ENCODE results near the gene SGCA.

The SGCA gene

GRCh38 chr17:50210240-50211225 lies 44.7 kb downstream of the SGCA start:
- no peak for DNase-seq

- no peak for DNase-seq
Observed at GRCh38 chr17:50211249-50212120, 45.7 kb downstream of the SGCA start.

DNA sequence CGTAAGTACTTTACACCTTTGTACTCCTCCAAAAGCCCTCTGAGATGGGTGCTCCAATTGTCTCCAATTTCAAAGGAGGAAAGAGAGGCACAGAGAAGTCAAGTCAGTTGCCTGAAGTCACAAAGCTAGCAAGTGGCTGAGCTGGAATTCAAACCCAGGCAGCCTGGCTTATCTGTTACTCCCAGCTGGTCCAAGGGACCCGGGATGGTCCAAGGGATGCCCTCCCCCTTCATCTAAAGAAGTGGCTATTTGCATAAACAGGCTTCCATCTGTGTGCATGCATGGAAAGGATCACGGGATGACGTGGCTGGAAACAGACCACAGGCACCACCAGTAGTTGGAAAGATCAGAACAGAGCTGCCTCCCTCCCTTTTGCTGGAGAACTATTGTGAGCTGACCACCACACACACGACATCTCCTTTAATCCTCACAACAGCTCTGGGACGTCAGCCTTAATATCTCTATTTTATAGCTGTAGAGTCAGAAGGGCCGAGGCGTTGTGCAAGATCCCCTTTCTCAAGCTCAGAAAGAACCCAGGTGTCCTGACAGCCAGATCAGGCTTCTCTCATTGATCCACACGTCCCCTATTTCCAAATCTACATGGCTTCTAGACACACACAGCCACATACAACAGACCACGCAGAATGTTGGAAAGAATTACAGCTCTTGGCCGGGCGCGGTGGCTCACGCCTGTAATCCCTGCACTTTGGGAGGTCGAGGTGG lies 46.5 kb downstream of the SGCA start:
- DNase-seq = no peak

DNA sequence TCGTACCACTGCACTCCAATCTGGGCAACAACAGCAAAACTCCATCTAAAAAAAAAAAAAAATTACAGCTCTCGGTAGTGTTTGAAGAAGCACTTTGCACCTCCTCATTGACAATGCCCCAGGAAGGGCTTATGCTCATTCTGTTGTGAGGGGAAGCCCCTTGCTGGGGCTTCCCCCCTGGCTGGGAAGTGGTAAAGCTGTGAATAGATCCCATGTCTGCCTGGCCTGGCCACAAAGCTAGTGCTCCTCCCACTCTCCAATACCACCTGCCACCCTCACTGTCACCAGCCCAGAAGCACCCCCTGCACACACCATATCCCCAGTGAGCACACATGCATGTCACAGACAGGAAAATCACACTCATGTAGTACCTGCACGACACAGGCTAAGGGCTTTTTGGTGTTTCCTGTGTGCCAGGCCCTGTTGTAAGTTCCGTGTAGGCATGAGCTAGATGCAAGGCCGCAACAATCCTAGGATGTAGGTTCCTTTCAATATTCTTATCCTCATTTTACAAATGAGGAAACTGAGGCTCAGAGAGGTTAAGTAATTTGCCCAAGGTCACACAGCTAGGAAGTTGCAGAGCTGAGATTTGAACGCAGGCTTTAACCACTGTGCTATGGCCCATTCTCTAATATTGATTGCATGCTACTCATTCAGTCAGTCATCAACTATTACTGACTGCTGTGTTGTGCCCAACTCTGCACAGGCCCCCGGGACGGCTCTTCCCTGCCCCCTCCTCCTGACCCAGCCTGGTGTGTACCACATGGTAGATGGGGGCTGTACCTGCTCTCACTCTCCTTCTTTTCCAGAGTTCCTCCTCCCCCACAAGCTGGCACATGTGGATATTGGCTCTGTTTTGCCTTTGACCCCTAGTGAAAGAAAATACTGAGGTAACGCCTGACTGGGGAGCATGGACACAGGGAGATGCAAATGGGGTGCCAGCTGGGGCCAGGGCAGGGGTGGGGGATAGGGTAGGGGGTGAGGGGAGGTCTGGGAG lies 47.5 kb downstream of the SGCA start:
- DNase-seq = no peak

GRCh38 chr17:50214976-50215760 lies 49.4 kb downstream of the SGCA start:
- DNase-seq = no peak

- no peak for DNase-seq
Observed at GRCh38 chr17:50217591-50217990, 51.8 kb downstream of the SGCA start.

DNA sequence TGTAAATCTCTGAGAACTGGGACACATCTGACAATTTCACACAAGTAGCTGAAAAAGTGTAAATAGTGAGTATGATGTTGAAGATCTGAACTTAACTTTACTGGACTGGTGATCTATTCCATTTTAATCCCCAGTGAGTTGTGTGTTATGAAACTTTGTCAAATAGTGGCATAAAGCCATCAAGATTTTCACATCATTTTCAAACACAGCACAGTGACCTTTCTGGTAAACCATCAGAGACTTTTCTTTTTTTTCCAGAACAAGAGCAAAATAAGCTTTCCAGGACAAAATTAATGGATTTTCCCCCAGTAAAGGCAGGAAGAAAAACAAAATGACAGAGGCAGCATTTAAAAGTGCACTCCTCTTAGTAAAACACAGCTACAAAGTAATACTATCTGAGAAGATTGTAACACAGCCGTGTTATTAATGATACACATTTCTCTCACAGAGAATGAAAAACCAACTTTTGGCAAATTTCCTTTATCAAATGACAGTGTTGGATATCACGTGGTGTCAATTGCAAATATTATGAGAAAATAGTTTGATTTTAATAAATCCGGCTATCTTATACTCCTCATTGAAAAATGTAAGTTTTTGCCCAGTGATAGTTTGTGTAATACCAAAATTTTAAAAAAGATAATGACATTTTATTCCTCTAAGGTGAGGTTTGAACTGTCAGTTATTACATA lies 52.4 kb downstream of the SGCA start:
- DNase-seq = no peak

GRCh38 chr17:50218771-50219315 lies 53.0 kb downstream of the SGCA start:
- no peak for DNase-seq

DNA sequence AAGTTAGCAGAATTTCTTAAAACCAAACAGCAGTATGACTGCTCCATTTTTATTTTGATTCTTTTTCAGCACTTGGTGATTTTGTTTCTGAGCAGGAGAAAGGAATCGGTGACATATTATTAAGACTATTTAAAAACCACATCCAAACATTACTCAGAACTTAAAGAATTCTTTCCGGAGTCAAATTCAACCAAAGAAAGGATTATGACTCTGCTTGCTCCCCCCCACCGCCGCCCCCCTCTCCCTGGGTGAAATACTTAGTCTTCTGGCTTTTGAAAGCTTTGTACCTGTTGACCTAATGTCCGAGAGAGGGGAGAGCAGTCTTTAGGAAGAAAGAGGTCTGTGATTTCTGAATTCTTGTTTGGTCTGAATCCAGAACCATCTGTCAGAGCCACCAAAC lies 53.5 kb downstream of the SGCA start:
- DNase-seq = no peak

GRCh38 chr17:50219939-50220465 lies 54.2 kb downstream of the SGCA start:
- no peak for DNase-seq

- DNase-seq = no peak
Observed at GRCh38 chr17:50220811-50221210, 55.0 kb downstream of the SGCA start.

DNA sequence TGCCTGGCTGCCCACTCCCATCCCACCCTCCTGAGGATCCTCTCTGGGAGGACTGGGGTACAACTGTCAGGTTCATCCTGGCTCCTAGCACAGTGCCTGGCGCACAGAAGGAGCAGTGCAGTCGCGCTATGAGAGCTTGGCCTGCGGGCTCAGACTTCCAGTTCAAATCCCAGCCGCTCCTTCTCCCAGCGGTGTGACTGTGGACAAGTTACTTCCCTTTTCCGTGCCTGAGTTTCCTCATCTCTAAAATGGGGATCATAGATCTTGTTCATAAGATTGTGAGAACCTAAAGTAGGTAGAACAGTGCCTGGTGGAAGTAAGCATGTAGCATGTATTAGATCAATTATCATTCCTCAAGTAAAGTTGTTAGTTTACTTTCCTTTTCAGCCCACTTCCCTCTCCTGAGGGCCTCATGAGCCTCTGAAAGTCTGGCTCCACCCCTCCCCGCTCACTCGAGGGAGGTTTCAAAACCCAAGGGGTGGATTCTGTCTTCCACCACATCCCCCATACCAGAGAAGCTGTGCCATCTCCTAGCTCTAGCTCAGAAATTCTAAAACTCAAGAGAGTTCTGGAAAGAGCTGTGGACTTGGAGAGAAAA lies 55.6 kb downstream of the SGCA start:
- DNase-seq = no peak

- no peak for DNase-seq
Observed at GRCh38 chr17:50221864-50222545, 56.2 kb downstream of the SGCA start.

GRCh38 chr17:50222922-50223321 lies 57.1 kb downstream of the SGCA start:
- DNase-seq = no peak
